Lower leg skin (tissue), 3 donors: ENCODE results near the gene PCDHGA4.
"Not testable (repeated sequence)": the region's sequence is repeated elsewhere in the genome, so short reads cannot be mapped to it uniquely, and the experiment has no call there.

Experiments
- POLR2A ChIP-seq, 2 donors: fragments of 450-650 bp; IDR thresholded peaks; one replicate each; pipeline ENCODE4 v1.6.1; 2016 to 2017; ENCODE audit warnings: antibody characterized with exemption in 2 of 2, mild to moderate bottlenecking in 1 of 2, moderate library complexity in 1 of 2
- TF ChIP-seq, protein P1 (sequence below), 3 donors: fragments of 450-650 bp; IDR thresholded peaks; one replicate each; pipeline ENCODE4 v1.5.1; 2016; ENCODE audit warnings: antibody characterized with exemption in 3 of 3, mild to moderate bottlenecking in 3 of 3, moderate library complexity in 2 of 3

DNA sequence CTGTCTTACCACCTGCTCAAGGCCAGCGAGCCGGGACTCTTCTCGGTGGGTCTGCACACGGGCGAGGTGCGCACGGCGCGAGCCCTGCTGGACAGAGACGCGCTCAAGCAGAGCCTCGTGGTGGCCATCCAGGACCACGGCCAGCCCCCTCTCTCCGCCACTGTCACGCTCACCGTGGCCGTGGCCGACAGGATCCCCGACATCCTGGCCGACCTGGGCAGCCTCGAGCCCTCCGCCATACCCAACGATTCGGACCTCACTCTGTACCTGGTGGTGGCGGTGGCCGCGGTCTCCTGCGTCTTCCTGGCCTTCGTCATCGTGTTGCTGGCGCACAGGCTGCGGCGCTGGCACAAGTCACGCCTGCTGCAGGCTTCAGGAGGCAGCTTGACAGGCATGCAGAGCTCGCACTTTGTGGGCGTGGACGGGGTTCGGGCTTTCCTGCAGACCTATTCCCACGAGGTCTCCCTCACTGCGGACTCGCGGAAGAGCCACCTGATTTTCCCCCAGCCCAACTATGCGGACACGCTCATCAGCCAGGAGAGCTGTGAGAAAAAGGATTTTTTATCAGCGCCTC lies 14.0 kb upstream of the PCDHGA4 start:
- TF ChIP-seq POLR2A (IDR thresholded peaks at IDR 0.05) = not testable (repeated sequence)
- TF ChIP-seq, protein P1, sequence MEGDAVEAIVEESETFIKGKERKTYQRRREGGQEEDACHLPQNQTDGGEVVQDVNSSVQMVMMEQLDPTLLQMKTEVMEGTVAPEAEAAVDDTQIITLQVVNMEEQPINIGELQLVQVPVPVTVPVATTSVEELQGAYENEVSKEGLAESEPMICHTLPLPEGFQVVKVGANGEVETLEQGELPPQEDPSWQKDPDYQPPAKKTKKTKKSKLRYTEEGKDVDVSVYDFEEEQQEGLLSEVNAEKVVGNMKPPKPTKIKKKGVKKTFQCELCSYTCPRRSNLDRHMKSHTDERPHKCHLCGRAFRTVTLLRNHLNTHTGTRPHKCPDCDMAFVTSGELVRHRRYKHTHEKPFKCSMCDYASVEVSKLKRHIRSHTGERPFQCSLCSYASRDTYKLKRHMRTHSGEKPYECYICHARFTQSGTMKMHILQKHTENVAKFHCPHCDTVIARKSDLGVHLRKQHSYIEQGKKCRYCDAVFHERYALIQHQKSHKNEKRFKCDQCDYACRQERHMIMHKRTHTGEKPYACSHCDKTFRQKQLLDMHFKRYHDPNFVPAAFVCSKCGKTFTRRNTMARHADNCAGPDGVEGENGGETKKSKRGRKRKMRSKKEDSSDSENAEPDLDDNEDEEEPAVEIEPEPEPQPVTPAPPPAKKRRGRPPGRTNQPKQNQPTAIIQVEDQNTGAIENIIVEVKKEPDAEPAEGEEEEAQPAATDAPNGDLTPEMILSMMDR (IDR thresholded peaks at IDR 0.05) = not testable (repeated sequence)
